ENCODE data around the gene TMTC2.

Gene TMTC2

DNA sequence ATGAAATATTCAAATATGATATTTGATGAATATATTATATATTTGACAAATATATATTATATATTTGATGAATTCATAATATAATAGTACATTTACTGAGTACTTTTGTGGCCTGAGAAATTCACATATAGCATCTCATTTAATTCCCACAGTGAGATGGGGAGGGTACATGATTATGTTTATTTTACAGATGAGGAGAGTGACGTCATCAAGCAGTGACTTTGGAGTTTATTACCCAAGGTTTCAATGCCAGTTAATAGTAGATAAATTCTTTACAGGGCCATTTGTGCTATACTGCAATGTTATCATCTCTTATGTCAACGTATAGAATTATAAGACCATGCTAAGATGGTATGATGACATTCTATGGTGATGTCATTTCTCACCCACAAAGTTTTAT is 352.7 kb downstream of the TMTC2 start:
- POLR2A ChIA-PET (ENCODE audit: low non-redundant PET): no interaction called here
- no peak overlapping the region for H3K27ac ChIP-seq
- CTCF ChIA-PET: no interaction called here
- no peak for DNase-seq (ENCODE audit: low spot score)
- TF ChIP-seq, protein P1, sequence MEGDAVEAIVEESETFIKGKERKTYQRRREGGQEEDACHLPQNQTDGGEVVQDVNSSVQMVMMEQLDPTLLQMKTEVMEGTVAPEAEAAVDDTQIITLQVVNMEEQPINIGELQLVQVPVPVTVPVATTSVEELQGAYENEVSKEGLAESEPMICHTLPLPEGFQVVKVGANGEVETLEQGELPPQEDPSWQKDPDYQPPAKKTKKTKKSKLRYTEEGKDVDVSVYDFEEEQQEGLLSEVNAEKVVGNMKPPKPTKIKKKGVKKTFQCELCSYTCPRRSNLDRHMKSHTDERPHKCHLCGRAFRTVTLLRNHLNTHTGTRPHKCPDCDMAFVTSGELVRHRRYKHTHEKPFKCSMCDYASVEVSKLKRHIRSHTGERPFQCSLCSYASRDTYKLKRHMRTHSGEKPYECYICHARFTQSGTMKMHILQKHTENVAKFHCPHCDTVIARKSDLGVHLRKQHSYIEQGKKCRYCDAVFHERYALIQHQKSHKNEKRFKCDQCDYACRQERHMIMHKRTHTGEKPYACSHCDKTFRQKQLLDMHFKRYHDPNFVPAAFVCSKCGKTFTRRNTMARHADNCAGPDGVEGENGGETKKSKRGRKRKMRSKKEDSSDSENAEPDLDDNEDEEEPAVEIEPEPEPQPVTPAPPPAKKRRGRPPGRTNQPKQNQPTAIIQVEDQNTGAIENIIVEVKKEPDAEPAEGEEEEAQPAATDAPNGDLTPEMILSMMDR (conservative IDR thresholded peaks at IDR 0.05; ENCODE audit: low read depth): no peak

DNA sequence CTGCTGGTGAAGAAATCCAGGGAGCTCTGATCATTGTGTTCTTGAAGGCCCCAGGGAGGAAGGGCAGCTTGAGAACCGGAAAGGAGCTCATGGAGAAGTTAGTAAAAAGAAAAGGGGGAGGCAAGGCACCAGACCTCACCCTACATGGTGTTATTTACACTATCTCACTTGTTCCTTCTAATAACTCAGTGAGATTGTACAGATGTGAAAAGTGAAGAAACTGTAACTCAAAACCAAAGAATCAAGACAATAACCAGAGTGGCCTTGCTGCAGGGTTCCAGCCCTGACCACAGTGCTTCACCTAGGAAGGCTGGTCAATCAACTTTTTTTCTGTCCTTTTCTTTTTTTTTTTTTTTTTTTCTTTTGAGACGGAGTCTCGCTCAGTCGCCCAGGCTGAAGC is 353.6 kb downstream of the TMTC2 start:
- ChIA-PET CTCF (interaction anchor here (0.6 kb wide), 1 partner anchor 1096 kb away, joined by 4 read pairs; no protein-coding TSS in a partner anchor), POLR2A (ENCODE audit: low non-redundant PET) (no interaction called here)
- H3K27ac ChIP-seq: no peak overlapping the region
- TF ChIP-seq, protein P1 (conservative IDR thresholded peaks at IDR 0.05; ENCODE audit: low read depth): no peak
- DNase-seq (ENCODE audit: low spot score): no peak

DNA sequence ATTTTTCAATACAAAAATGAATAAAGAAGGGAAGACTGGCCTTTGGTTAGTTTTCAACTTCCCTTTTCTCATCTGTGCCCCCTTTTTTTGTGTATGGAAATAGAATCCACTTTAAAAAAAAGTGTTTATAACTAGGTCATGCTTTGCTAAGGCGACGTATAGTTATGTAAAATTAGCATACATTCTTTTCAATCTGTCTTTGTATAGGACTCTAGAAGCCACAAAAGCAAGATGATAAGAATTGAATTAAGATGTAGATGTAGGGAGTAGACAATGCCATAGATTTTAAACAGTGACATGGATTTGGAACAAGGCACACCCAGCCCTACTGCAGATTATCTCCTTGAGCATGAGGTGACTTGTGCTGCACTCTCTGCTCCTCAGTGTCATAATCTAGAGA is 354.3 kb downstream of the TMTC2 start:
- ChIA-PET POLR2A (ENCODE audit: low non-redundant PET) (no interaction called here), CTCF (no interaction called here)
- no peak overlapping the region for H3K27ac ChIP-seq
- TF ChIP-seq, protein P1 (conservative IDR thresholded peaks at IDR 0.05; ENCODE audit: low read depth): no peak
- no peak for DNase-seq (ENCODE audit: low spot score)

DNA sequence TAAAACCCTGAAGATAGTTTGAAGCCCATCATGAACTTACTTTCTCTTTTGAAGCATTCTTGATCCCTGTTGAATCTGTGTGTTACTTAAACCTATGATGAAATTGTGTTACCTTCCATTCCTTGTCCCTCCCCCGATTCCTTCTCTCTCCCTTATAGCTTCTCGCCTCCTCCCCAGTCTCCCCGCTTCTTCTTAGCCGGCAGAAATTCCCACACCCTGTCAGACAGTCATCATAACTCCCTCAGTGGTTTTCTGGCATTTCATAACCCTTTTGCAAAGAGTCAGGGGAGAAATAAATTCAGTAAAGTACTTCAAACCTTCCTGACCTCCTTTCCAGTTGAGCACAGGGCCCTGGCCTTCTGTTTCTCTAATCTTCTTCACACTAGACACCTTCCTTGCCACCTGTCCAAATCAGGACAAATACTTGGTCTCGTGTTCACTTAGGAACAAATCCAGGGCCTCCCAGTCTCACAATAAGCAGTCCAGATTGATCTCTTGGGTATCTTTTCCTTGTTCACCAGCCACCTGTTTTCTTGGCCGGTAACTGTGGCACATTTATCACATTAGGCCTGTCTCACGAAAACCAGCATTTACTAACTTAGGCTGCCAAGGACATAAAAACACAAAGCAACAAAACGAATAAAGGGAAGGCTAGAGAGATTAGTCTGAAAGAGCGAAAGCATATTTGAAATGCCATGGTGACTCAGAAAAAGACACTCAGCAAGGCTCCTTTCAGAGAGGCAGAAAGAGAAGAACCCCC is 355.9 kb downstream of the TMTC2 start:
- ChIA-PET CTCF (no interaction called here), POLR2A (ENCODE audit: low non-redundant PET) (no interaction called here)
- DNase-seq (ENCODE audit: low spot score): no peak
- TF ChIP-seq, protein P1 (conservative IDR thresholded peaks at IDR 0.05; ENCODE audit: low read depth): no peak
- no peak overlapping the region for H3K27ac ChIP-seq

DNA sequence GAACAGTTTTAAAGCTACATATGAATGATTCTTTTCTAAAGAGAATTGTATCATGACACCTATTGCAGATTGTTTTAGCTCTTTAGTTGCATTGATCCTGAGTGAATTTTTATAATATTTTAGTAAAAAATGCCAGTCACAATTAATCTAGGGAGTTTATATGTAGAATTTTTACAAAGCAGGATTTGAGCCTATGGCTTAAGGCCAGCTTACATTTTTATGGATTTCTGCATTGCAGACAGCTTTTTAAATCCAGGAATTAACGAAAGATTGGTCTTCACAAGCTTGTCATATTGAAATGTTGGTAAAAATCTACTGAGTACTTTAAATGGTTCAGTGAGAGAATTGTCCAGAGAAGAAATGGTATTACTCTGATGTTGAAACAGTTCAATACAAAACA is 358.0 kb downstream of the TMTC2 start:
- DNase-seq (ENCODE audit: low spot score): no peak
- CTCF ChIA-PET: no interaction called here
- TF ChIP-seq, protein P1 (conservative IDR thresholded peaks at IDR 0.05; ENCODE audit: low read depth): no peak
- no peak overlapping the region for H3K27ac ChIP-seq
- POLR2A ChIA-PET (ENCODE audit: low non-redundant PET): no interaction called here

DNA sequence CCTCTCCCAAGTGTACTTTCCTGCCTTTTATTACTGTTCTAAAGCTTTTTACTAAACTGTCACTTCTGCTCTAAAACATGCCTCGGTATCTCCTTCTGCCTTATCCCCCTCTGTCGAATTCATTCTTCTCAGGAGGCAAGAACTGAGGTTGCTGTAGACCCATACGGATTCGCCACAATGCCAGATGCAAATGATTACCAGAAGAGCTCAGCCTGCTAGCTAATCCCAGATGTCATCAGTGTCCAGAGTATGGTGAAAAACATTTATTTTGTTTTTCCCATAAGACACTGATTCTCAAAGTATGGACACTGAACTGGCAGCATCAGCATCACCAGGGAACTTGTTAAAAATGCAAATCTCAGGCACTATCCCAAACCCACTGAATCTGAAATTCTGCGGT is 359.3 kb downstream of the TMTC2 start:
- CTCF ChIA-PET: no interaction called here

More for the DNA sequence above, 359.3 kb downstream of the TMTC2 start:
- H3K27ac ChIP-seq: no peak overlapping the region
- TF ChIP-seq, protein P1 (conservative IDR thresholded peaks at IDR 0.05; ENCODE audit: low read depth): no peak
- POLR2A ChIA-PET (ENCODE audit: low non-redundant PET): no interaction called here
- no peak for DNase-seq (ENCODE audit: low spot score)

Data from RWPE1 (cell line).